Lower leg skin (tissue), 3 donors: ENCODE measurements around the gene GAS7.

Experiments used
- CTCF ChIP-seq, 3 donors: fragments of 450-650 bp; IDR thresholded peaks; one replicate each; pipeline ENCODE4 v1.5.1; 2016; ENCODE audit warnings: antibody characterized with exemption in 3 of 3, mild to moderate bottlenecking in 3 of 3, moderate library complexity in 2 of 3
- POLR2A ChIP-seq, 2 donors: fragments of 450-650 bp; IDR thresholded peaks; one replicate each; pipeline ENCODE4 v1.6.1; 2016 to 2017; ENCODE audit warnings: antibody characterized with exemption in 2 of 2, mild to moderate bottlenecking in 1 of 2, moderate library complexity in 1 of 2

GRCh38 chr17:10197721-10198508 lies 491 bp downstream of the GAS7 start:
- TF ChIP-seq CTCF (IDR thresholded peaks at IDR 0.05) (no peak), POLR2A (IDR thresholded peaks at IDR 0.05) (no peak)
